ENCODE measurements around the gene IL17RC. TPM values are rescaled to one million over a fixed set of nuclear protein-coding genes. Genes with fewer than 3 reads are reported as not detected.

Gene IL17RC
- total RNA-seq, 1 experiment from 2014 or later = 45.0 TPM

- Histone ChIP-seq H3K9me3 (ENCODE audit: insufficient read depth, low read depth) (no peaks in the 10 kb centered on the region), H3K4me1 (replicated peaks; ENCODE audit: insufficient read depth) (peaks cover 47% of the 10 kb centered on the region), H4K20me1 (ENCODE audit: insufficient read depth) (no peaks in the 10 kb centered on the region), H3K4me2 (no peak overlapping the region), H2AFZ (no peak overlapping the region), H3K36me3 (ENCODE audit: low read depth) (0 out of 2 replicates have a peak, but pooled peaks cover 3% of the 10 kb centered on the region), H3K27me3 (ENCODE audit: insufficient read depth, low read depth) (no peaks in the 10 kb centered on the region), H3F3A (ENCODE audit: insufficient read depth, low read depth) (peaks cover 32% of the 10 kb centered on the region), H3K79me2 (ENCODE audit: low read depth) (no peaks in the 10 kb centered on the region), H3K27ac (no peak overlapping the region), H3K9me2 (ENCODE audit: insufficient read depth) (no peaks in the 10 kb centered on the region), H3K4me3 (no peak overlapping the region)
- POLR2A ChIA-PET (ENCODE audit: unreplicated experiment) = no interaction called here
- intact Hi-C loops (cut with micrococcal nuclease; ENCODE audit: unreplicated experiment) = no loop called here
- BruUV-seq (replicated peaks) = no TSS peak
- TF ChIP-seq EZH2 (IDR thresholded peaks at IDR 0.05; ENCODE audit: low read depth) (no peak), CTCF (conservative IDR thresholded peaks at IDR 0.05) (no peak)
- CTCF ChIA-PET = no interaction called here
- DNase-seq = no peak
Measured at GRCh38 chr3:9909221-9910013, 7.5 kb upstream of the IL17RC start.

- Histone ChIP-seq H3K4me3 (no peak overlapping the region), H2AFZ (no peak overlapping the region), H3K4me2 (peak overlapping the region; percentile 58), H3K36me3 (ENCODE audit: low read depth) (no peaks in the 10 kb centered on the region), H3K9me3 (ENCODE audit: insufficient read depth, low read depth) (no peaks in the 10 kb centered on the region), H4K20me1 (ENCODE audit: insufficient read depth) (no peaks in the 10 kb centered on the region), H3K9me2 (ENCODE audit: insufficient read depth) (no peaks in the 10 kb centered on the region), H3K27me3 (ENCODE audit: insufficient read depth, low read depth) (no peaks in the 10 kb centered on the region), H3K27ac (peak overlapping the region; percentile 63; the same call in 1 of the 2 replicates), H3K4me1 (replicated peaks; ENCODE audit: insufficient read depth) (peaks cover 53% of the 10 kb centered on the region), H3F3A (ENCODE audit: insufficient read depth, low read depth) (peaks cover 32% of the 10 kb centered on the region), H3K79me2 (ENCODE audit: low read depth) (no peaks in the 10 kb centered on the region)
- no TSS peak for BruUV-seq (replicated peaks)
- intact Hi-C loops (cut with micrococcal nuclease; ENCODE audit: unreplicated experiment) = no loop called here
- POLR2A ChIA-PET (ENCODE audit: unreplicated experiment) = interaction anchor here (0.6 kb wide), 4 partner anchors 9 to 136 kb away, joined by 3 to 9 read pairs (median 4); no protein-coding TSS in a partner anchor
- no peak for TF ChIP-seq EZH2 (IDR thresholded peaks at IDR 0.05; ENCODE audit: low read depth)
- TF ChIP-seq CTCF (conservative IDR thresholded peaks at IDR 0.05) = no peak
- CTCF ChIA-PET = interaction anchor here (0.5 to 0.8 kb wide), 2 partner anchors 14 to 34 kb away, joined by 3 read pairs; no protein-coding TSS in a partner anchor
- DNase-seq = peak in 1 of 2 experiments; percentile 41
Measured at GRCh38 chr3:9911863-9912262, 5.0 kb upstream of the IL17RC start.

GRCh38 chr3:9912294-9912935 is 4.5 kb upstream of the IL17RC start:
- peak overlapping the region; percentile 63 for H3K27ac ChIP-seq
- no peak overlapping the region for H2AFZ ChIP-seq
- BruUV-seq (replicated peaks) = no TSS peak
- no peak for TF ChIP-seq CTCF (conservative IDR thresholded peaks at IDR 0.05)
- TF ChIP-seq EZH2 (IDR thresholded peaks at IDR 0.05; ENCODE audit: low read depth) = no peak
- ChIA-PET CTCF (interaction anchor here (0.8 kb wide), 1 partner anchor 15 kb away, joined by 3 read pairs; no protein-coding TSS in a partner anchor), POLR2A (ENCODE audit: unreplicated experiment) (interaction anchor here (0.6 kb wide), 6 partner anchors 9 to 181 kb away, joined by 3 to 9 read pairs (median 4); no protein-coding TSS in a partner anchor)
- H3K4me1 ChIP-seq (replicated peaks; ENCODE audit: insufficient read depth) = peaks cover 54% of the 10 kb centered on the region
- peaks cover 32% of the 10 kb centered on the region for H3F3A ChIP-seq (ENCODE audit: insufficient read depth, low read depth)
- no peaks in the 10 kb centered on the region for H3K36me3 ChIP-seq (ENCODE audit: low read depth)
- H3K4me3 ChIP-seq = no peak overlapping the region
- no peaks in the 10 kb centered on the region for H4K20me1 ChIP-seq (ENCODE audit: insufficient read depth)
- H3K4me2 ChIP-seq = peak overlapping the region; percentile 58
- peak in 1 of 2 experiments; percentile 92 for DNase-seq
- no peaks in the 10 kb centered on the region for H3K79me2 ChIP-seq (ENCODE audit: low read depth)
- intact Hi-C loops (cut with micrococcal nuclease; ENCODE audit: unreplicated experiment) = no loop called here
- no peaks in the 10 kb centered on the region for H3K9me3 ChIP-seq (ENCODE audit: insufficient read depth, low read depth)
- no peaks in the 10 kb centered on the region for H3K27me3 ChIP-seq (ENCODE audit: insufficient read depth, low read depth)
- no peaks in the 10 kb centered on the region for H3K9me2 ChIP-seq (ENCODE audit: insufficient read depth)

Data from PC-9 (cell line).